GM12865 (cell line): ENCODE measurements around the gene SMARCD3.

ENCODE experiments used
- DNase-seq: peaks from one replicate; pipeline ENCODE4 v3.0.0; 2010; ENCODE audit warnings: low read depth
- H3K4me3 ChIP-seq: 2 replicates; pipeline ENCODE4 v1.5.1; 2011; ENCODE audit warnings: mild to moderate bottlenecking, low read depth, low read length, control low read depth
- CTCF ChIP-seq: IDR thresholded peaks from 2 replicates; pipeline ENCODE4 v1.5.1; 2011; ENCODE audit warnings: low read length, control low read depth, low read depth, inconsistent platforms; ENCODE audit not compliant: insufficient read depth; ENCODE audit errors: missing control alignments

SMARCD3 gene

GRCh38 chr7:151272405-151272804 lies 23.9 kb upstream of the SMARCD3 start:
- no peak for TF ChIP-seq CTCF
- no peak for DNase-seq
- no peak overlapping the region for H3K4me3 ChIP-seq

GRCh38 chr7:151271699-151272355 lies 23.3 kb upstream of the SMARCD3 start:
- TF ChIP-seq CTCF = no peak
- no peak for DNase-seq
- no peak overlapping the region for H3K4me3 ChIP-seq

GRCh38 chr7:151269511-151269910 lies 21.0 kb upstream of the SMARCD3 start:
- TF ChIP-seq CTCF = no peak
- DNase-seq = no peak
- no peak overlapping the region for H3K4me3 ChIP-seq

GRCh38 chr7:151265351-151265931 lies 16.9 kb upstream of the SMARCD3 start:
- DNase-seq = no peak
- no peak for TF ChIP-seq CTCF
- no peak overlapping the region for H3K4me3 ChIP-seq

GRCh38 chr7:151264615-151265014 lies 16.1 kb upstream of the SMARCD3 start:
- DNase-seq = no peak
- H3K4me3 ChIP-seq = no peak overlapping the region
- no peak for TF ChIP-seq CTCF

GRCh38 chr7:151261529-151261928 lies 13.0 kb upstream of the SMARCD3 start:
- no peak overlapping the region for H3K4me3 ChIP-seq
- TF ChIP-seq CTCF = no peak
- DNase-seq = no peak

GRCh38 chr7:151260883-151261282 lies 12.4 kb upstream of the SMARCD3 start:
- H3K4me3 ChIP-seq = no peak overlapping the region
- TF ChIP-seq CTCF = no peak
- no peak for DNase-seq
